NT2/D1 (cell line): ENCODE data around the gene RTEL1.

ENCODE experiments used
- YY1 ChIP-seq: IDR thresholded peaks from 2 replicates; pipeline ENCODE4 v1.6.1; 2011; ENCODE audit not compliant: insufficient read length, insufficient read depth
- ZNF274 ChIP-seq: IDR thresholded peaks from 2 replicates; pipeline ENCODE4 v1.6.1; 2011; ENCODE audit warnings: mild to moderate bottlenecking, low read depth, low read length

GRCh38 chr20:63685269-63686026 lies 27.3 kb downstream of the RTEL1 start:
- TF ChIP-seq YY1 (no peak), ZNF274 (no peak)
